ENCODE data around the gene ATP8B1. TPM values are rescaled to one million over a fixed set of nuclear protein-coding genes. Genes with fewer than 3 reads are reported as not detected.
"Not testable (repeated sequence)": the region's sequence is repeated elsewhere in the genome, so short reads cannot be mapped to it uniquely, and the experiment has no call there.

The ATP8B1 gene
- polyA plus RNA-seq, 1 donor from 2014 or later = 0.50 TPM

DNA sequence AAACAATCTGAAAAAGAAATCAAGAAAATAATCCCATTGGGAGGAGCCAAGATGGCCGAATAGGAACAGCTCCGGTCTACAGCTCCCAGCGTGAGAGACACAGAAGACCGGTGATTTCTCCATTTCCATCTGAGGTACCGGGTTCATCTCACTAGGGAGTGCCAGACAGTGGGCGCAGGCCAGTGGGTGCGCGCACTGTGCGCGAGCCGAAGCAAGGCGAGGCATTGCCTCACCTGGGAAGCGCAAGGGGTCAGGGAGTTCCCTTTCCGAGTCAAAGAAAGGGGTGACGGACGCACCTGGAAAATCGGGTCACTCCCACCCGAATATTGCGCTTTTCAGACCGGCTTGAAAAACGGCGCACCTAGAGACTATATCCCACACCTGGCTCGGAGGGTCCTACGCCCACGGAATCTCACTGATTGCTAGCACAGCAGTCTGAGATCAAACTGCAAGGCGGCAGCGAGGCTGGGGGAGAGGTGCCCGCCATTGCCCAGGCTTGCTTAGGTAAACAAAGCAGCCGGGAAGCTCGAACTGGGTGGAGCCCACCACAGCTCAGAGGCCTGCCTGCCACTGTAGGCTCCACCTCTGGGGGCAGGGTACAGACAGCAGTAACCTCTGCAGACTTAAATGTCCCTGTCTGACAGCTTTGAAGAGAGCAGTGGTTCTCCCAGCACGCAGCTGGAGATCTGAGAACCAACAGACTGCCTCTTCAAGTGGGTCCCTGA, 83.7 kb downstream of the ATP8B1 start:
- H3K4me1 Mint-ChIP-seq, H3K27me3 Mint-ChIP-seq, H3K36me3 Mint-ChIP-seq, H3K27ac Mint-ChIP-seq, H3K4me3 Mint-ChIP-seq: not testable (repeated sequence)
- H3K9me3 Mint-ChIP-seq = peaks cover 4 to 15% (median 9%) of the 10 kb centered on the region in 3 donors

DNA sequence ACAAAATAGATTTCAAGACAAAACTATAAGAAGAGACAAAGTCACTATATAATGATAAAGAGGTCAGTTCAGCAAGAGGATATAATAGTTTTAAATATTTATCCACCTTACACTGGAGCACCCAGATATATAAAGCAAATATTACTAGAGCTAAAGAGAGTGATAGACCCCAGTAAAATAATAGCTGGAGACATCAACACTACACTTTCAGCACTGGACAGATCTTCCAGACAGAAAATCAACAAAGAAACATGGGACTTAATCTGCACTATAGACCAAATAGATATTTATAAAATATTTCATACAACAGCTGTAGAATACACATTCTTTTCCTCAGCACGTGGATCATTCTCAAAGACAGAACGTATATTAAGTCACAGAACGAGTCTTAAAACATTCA, 86.6 kb downstream of the ATP8B1 start:
- Mint-ChIP-seq H3K9me3 (peaks cover 4 to 15% (median 9%) of the 10 kb centered on the region in 3 donors), H3K4me3 (no peak overlapping the region), H3K27ac (no peak overlapping the region), H3K4me1 (peaks cover 0 to 4% (median 2%) of the 10 kb centered on the region in 3 donors), H3K27me3 (no peaks in the 10 kb centered on the region), H3K36me3 (no peaks in the 10 kb centered on the region)

DNA sequence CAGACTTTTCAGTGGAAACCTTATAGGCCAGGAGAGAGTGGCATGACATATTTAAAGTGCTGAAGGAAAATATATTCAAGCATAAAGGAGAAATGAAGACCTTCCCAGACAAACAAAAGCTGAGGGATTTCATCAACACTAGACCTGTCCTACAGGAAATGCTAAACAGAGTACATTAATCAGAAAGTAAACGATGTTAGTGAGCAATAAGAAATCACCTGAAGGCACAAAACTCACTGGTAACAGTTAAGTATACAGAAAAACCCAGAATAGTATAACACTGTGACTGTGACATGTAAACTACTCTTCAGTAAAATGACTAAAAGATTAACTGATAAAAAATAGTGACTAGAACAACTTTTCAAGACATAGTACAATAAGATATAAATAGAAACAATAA, 87.4 kb downstream of the ATP8B1 start:
- Mint-ChIP-seq H3K36me3 (peaks cover 1% of the 10 kb centered on the region), H3K4me3 (no peak overlapping the region), H3K27me3 (no peaks in the 10 kb centered on the region), H3K9me3 (peaks cover 4 to 15% (median 9%) of the 10 kb centered on the region in 3 donors), H3K27ac (no peak overlapping the region), H3K4me1 (peaks cover 0 to 4% (median 2%) of the 10 kb centered on the region in 3 donors)

DNA sequence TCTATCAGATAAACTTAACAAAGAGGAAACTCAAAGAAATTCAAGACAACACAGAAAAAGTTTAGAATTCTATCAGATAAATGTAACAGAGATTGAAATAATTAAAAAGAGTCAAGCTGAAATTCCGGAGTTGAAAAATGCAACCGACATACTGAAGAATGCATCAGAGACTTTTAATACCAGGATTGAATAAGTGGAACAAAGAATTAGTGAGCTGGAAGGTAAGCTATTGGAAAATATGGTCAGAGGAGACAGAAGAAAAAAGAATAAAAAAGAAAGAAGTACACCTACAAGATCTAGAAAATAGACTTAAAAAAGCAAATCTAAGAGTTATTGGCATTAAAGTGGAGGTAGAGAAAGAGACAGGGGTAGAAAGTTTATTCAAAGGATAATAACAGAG, 88.0 kb downstream of the ATP8B1 start:
- Mint-ChIP-seq H3K27me3 (no peaks in the 10 kb centered on the region), H3K4me3 (no peak overlapping the region), H3K27ac (no peak overlapping the region), H3K9me3 (peaks cover 4 to 15% (median 9%) of the 10 kb centered on the region in 3 donors), H3K4me1 (peaks cover 0 to 6% (median 4%) of the 10 kb centered on the region in 3 donors), H3K36me3 (peaks cover 1% of the 10 kb centered on the region)

DNA sequence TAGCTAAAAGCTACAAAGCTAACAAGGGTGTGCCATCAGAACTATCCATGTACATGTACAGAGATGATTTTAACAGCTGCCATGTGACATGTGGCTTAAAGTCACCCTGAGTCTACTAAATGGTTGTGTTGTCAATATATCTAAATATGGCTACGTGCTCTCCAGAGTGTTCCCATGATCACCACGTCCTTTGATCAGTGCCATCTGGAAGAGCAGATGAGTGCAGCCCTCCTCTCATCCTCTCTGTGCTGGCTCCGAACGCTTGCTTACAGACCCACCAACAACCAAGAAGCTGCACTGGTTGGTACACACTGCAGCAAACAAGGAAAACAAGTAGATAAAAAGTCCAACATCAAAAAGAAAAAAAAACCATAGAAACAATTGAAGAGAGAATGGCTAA, 92.9 kb downstream of the ATP8B1 start:
- no peak overlapping the region for H3K4me3 Mint-ChIP-seq

DNA sequence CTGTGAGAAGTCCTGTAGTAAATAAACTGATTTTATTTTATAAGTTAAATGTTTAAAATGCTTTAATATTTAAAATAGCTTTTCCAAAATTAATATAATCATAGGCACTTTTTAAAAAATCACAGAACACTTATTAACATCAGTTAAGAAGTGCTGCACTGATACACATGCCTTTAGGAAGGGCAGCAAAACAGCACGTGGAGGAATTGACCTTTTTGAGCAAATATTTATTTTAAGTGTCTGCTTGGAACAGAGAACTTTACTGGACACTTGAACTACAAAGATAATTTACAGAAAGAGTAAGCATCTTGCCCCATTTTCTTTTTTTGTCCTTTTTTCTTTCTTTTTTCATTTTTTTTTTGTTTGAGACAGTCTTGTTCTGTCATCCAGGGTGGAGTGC, 93.8 kb downstream of the ATP8B1 start:
- Mint-ChIP-seq H3K9me3 (no peaks in the 10 kb centered on the region), H3K36me3 (peaks cover 6% of the 10 kb centered on the region), H3K27me3 (no peaks in the 10 kb centered on the region), H3K4me1 (peaks cover 0 to 12% (median 7%) of the 10 kb centered on the region in 3 donors), H3K4me3 (no peak overlapping the region), H3K27ac (no peak overlapping the region)

More for the DNA sequence above, 92.9 kb downstream of the ATP8B1 start:
- H3K27ac Mint-ChIP-seq = no peak overlapping the region
- H3K9me3 Mint-ChIP-seq = peaks cover 0 to 5% (median 0%) of the 10 kb centered on the region in 3 donors
- peaks cover 2 to 9% (median 7%) of the 10 kb centered on the region in 3 donors for H3K4me1 Mint-ChIP-seq
- no peaks in the 10 kb centered on the region for H3K27me3 Mint-ChIP-seq
- peaks cover 6% of the 10 kb centered on the region for H3K36me3 Mint-ChIP-seq

DNA sequence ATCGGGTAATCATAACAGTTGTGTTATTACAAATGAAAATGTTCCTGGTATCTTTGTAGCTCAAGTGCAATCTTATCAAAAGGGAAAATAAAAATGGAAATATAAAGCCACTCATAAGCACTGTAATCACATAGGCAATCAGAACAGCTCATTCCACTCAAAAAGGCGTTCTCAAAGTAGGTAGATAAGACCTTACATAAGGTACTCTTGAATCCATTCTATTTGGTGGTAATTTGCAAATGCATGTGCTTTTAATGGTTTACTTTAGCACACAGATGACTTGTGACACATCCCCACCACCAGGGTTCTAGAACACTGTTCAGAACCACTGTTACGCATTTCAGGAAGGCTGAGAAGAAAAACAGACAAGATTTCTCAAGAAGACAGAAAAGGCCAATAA, 94.8 kb downstream of the ATP8B1 start:
- H3K9me3 Mint-ChIP-seq = no peaks in the 10 kb centered on the region
- peaks cover 2 to 14% (median 7%) of the 10 kb centered on the region in 3 donors for H3K4me1 Mint-ChIP-seq
- no peaks in the 10 kb centered on the region for H3K27me3 Mint-ChIP-seq
- no peak overlapping the region for H3K4me3 Mint-ChIP-seq
- peaks cover 6% of the 10 kb centered on the region for H3K36me3 Mint-ChIP-seq
- no peak overlapping the region for H3K27ac Mint-ChIP-seq

DNA sequence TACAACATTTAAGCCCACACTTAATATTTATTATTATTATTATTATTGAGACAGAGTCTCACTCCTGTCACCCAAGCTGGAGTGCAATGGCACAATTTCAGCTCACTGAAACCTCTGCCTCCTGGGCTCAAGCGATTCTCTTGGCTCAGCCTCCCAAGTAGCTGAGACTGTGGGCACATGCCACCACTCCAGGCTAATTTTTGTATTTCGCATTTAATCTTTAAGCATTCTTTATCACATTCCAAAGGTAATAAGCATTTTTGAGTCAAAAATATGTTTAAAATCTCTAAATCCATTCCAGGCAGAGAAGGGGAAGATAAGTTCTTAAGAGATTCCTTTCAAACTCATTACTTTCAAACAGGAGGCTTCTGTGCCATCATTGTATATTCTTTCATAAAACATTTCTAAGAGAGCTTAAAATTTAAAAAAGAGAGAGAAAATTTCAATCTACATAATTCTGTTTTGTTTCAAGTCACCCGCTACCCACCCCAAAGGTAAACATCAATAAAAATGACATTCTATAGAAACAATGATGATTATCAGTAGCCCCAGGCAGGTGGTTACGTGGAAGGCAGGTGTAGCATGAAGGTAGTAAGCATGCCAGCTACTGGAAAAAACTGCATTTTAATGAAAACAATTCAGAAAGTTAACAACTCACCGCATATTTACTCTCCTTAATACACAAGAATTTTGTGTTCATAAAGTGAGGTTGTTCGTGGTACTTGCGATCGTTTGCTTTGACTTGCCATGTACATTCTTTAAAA, 97.1 kb downstream of the ATP8B1 start:
- H3K9me3 Mint-ChIP-seq = peaks cover 0 to 2% (median 0%) of the 10 kb centered on the region in 3 donors

DNA sequence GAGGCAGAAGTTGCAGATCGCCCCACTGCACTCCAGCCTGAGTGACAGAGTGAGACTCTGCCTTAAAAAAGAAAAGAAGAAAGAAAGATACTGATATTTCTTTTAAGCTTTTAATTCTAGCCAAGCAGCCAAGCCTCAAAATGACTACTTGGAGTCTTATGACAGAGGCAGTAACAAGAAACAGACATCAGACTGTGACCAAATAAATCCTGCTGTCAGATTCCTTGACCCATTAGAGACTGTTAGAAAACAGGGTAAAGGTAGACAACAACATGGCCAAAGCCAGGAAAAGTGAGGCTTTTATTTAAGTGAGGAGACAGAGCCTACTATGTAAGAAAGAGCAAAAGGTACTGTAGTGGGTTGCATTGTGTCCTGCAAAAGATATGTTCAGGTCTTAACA, 98.1 kb downstream of the ATP8B1 start:
- peaks cover 10 to 18% (median 10%) of the 10 kb centered on the region in 3 donors for H3K4me1 Mint-ChIP-seq
- no peak overlapping the region for H3K27ac Mint-ChIP-seq
- H3K4me3 Mint-ChIP-seq = peak overlapping the region in 1 of 4 donors; percentile 17
- H3K9me3 Mint-ChIP-seq = peaks cover 0 to 2% (median 0%) of the 10 kb centered on the region in 3 donors
- no peaks in the 10 kb centered on the region for H3K27me3 Mint-ChIP-seq
- H3K36me3 Mint-ChIP-seq = peaks cover 7% of the 10 kb centered on the region

More for the DNA sequence above, 97.1 kb downstream of the ATP8B1 start:
- H3K4me3 Mint-ChIP-seq = no peak overlapping the region
- peaks cover 7% of the 10 kb centered on the region for H3K36me3 Mint-ChIP-seq
- H3K27me3 Mint-ChIP-seq = no peaks in the 10 kb centered on the region
- H3K4me1 Mint-ChIP-seq = peaks cover 10 to 18% (median 12%) of the 10 kb centered on the region in 3 donors
- peak overlapping the region in 1 of 3 donors; percentile 47 for H3K27ac Mint-ChIP-seq

DNA sequence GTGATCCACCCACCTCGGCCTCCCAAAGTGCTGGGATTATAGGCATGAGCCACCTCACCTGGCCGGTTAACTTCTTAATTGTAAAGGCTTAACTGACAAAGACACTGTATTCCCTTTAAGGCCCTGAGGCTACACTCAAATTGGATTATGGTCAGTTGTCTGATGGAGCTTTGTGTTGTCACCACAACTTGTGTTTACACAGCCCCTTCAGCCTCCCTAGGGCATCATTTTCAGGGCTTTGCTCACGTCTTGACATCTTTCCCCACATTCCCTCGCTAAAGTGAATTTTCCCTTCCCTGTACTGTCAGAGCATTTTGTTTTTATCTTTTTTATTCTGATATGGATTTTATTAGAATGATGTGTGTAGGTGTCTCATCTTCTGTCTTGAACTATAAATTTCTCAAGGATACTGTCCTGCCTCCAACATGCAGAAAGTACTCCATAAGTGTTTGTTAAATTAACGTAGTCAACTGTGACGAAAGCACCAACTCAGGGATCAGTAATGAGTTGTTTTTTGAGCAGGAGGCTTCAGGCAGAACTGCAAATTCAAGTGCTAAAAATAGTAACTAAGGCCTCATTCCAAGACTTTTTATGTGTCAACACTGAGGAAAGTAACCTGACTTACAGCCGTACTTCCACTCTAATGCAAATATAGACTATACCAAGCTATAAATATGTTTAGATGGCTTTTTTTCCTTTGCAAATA, 104.4 kb downstream of the ATP8B1 start:
- Mint-ChIP-seq H3K36me3 (peaks cover 11% of the 10 kb centered on the region), H3K27ac (no peak overlapping the region), H3K4me1 (peaks cover 8 to 19% (median 14%) of the 10 kb centered on the region in 3 donors), H3K9me3 (peaks cover 0 to 2% (median 0%) of the 10 kb centered on the region in 3 donors), H3K4me3 (no peak overlapping the region), H3K27me3 (no peaks in the 10 kb centered on the region)

DNA sequence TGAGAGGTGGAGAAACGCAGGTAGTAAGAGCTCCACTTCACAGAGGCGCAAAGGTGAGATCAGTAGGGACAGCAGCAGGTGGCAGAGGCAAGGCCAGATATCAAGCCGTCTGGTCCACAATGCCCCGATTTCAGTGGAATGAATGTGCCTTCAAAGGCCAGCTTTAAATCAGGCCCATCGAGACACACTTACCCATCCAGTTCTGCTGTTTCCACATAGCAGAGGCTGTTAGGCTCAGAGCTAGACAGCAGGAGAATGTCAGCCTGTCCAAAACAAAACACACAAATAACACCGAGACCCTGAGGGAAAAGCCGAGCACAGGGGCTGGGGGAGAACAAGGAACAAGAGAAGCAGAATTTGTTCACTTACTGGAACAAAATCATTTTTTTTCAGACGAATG, 105.7 kb downstream of the ATP8B1 start:
- no peaks in the 10 kb centered on the region for H3K9me3 Mint-ChIP-seq
- H3K27ac Mint-ChIP-seq = peak overlapping the region in 1 of 3 donors; percentile 33
- no peaks in the 10 kb centered on the region for H3K27me3 Mint-ChIP-seq
- H3K4me3 Mint-ChIP-seq = no peak overlapping the region
- H3K36me3 Mint-ChIP-seq = peaks cover 11% of the 10 kb centered on the region
- H3K4me1 Mint-ChIP-seq = peaks cover 8 to 17% (median 10%) of the 10 kb centered on the region in 3 donors

DNA sequence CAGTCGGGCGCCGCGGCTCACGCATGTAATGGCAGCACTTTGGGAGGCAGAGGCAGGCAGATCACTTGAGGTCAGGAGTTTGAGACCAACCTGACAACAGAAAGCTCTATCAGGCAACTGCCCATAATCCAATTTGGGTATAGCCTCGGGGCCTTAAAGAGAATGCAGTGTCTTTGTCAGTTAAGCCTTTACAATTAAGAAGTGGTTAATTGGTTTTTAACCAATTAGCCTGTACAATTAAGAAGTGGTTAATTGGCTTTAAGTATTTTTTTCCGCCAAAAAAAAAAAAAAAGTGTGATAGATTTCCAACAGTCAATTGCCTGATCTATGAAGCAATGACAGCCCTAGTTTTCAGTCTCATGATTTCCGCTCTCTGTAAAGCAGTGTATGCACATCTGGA, 106.8 kb downstream of the ATP8B1 start:
- peaks cover 15% of the 10 kb centered on the region for H3K36me3 Mint-ChIP-seq
- H3K4me3 Mint-ChIP-seq = no peak overlapping the region
- no peaks in the 10 kb centered on the region for H3K9me3 Mint-ChIP-seq
- no peak overlapping the region for H3K27ac Mint-ChIP-seq
- no peaks in the 10 kb centered on the region for H3K27me3 Mint-ChIP-seq
- H3K4me1 Mint-ChIP-seq = peaks cover 7 to 17% (median 11%) of the 10 kb centered on the region in 3 donors

DNA sequence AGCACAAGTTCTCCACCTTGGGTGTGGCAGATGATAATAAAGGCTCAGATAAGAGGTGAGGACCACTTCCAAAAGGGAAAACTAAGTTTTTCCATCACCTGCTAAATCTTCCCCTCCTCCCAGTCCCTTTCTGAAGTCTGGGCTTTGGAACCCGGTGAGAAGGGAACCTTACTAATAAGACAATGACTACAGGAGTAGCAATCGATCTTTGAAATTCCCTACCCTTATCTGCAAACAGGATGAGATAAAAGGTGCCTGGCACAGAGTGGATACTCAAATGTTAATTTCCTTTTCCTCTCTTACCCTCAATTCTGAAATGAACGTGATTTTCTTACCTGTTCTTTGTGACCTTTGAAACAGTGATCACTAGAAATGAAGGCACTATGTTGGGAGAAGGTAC, 111.8 kb downstream of the ATP8B1 start:
- Mint-ChIP-seq H3K4me3 (no peak overlapping the region), H3K36me3 (peaks cover 14% of the 10 kb centered on the region), H3K9me3 (peaks cover 0 to 5% (median 2%) of the 10 kb centered on the region in 3 donors)

DNA sequence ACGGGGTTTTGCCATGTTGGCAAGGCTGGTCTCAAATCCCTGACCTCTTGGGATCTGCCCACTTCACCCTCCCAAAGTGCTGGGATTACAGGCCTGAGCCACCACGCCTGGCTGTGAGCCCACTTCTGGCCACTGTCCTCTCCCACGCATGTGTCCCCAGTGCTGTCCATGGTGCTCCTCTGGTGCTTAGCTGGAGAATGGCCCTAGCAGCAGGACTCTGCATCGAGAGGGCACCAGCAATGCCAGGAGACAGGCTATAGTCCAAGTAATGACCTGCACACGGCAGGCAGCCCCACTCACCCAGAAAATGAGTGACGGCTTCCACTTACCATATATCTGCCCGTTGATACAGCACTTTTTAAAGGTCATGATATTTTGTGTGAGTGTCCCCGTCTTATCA, 115.1 kb downstream of the ATP8B1 start:
- H3K27ac Mint-ChIP-seq = no peak overlapping the region
- peaks cover 0 to 5% (median 4%) of the 10 kb centered on the region in 3 donors for H3K9me3 Mint-ChIP-seq
- H3K4me1 Mint-ChIP-seq = peaks cover 21 to 30% (median 28%) of the 10 kb centered on the region in 3 donors
- H3K36me3 Mint-ChIP-seq = peaks cover 10% of the 10 kb centered on the region
- no peak overlapping the region for H3K4me3 Mint-ChIP-seq
- H3K27me3 Mint-ChIP-seq = no peaks in the 10 kb centered on the region

More for the DNA sequence above, 111.8 kb downstream of the ATP8B1 start:
- H3K4me1 Mint-ChIP-seq = peaks cover 16 to 31% (median 30%) of the 10 kb centered on the region in 3 donors
- H3K27me3 Mint-ChIP-seq = no peaks in the 10 kb centered on the region
- no peak overlapping the region for H3K27ac Mint-ChIP-seq

DNA sequence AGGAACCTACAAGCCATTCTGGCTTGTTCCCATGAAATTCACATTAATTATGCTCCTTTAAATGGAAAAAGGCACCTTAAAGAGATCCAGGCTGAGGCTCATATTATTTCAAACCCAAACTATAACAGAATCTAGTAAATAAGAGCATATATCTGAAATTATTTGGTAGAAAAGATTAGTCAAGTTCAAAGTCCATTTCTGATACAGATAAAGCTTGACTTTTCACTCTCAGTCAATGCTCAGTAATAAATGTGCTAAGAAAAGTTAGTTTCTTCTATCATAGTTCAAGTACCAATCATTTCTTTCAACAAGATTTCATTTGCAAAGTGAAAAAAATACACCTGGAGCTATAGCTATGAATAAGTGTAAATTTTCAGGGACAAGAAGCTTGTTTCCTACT, 119.6 kb downstream of the ATP8B1 start:
- Mint-ChIP-seq H3K36me3 (peaks cover 4% of the 10 kb centered on the region), H3K4me1 (peaks cover 17 to 28% (median 24%) of the 10 kb centered on the region in 3 donors), H3K27ac (peak overlapping the region in 2 of 3 donors; percentile 20 to 81)

More for the DNA sequence above, 119.6 kb downstream of the ATP8B1 start:
- Mint-ChIP-seq H3K9me3 (peaks cover 0 to 5% (median 4%) of the 10 kb centered on the region in 3 donors), H3K27me3 (no peaks in the 10 kb centered on the region), H3K4me3 (peak overlapping the region in 1 of 4 donors; percentile 0)
